GM21528 (cell line): ENCODE data around the gene VPS18.

ENCODE experiments used
- ATAC-seq: cut with Tn5 transposase; IDR thresholded peaks from one replicate; pipeline ENCODE4 v1.9.1; 2021; ENCODE audit warnings: mild to moderate bottlenecking, moderate library complexity; ENCODE audit not compliant: unreplicated experiment, low FRiP score

Gene VPS18

GRCh38 chr15:40863660-40864270 is 30.5 kb upstream of the VPS18 start:
- ATAC-seq: no peak

GRCh38 chr15:40867199-40867598 is 27.1 kb upstream of the VPS18 start:
- ATAC-seq: no peak

- ATAC-seq: no peak
Measured at GRCh38 chr15:40869686-40870085, 24.6 kb upstream of the VPS18 start.

GRCh38 chr15:40870716-40871115 is 23.5 kb upstream of the VPS18 start:
- ATAC-seq: no peak

- ATAC-seq: no peak
Measured at GRCh38 chr15:40871749-40872617, 22.3 kb upstream of the VPS18 start.

GRCh38 chr15:40872791-40873693 is 21.2 kb upstream of the VPS18 start:
- no peak for ATAC-seq

- ATAC-seq: no peak
Measured at GRCh38 chr15:40873694-40874561, 20.3 kb upstream of the VPS18 start, which contains the start of gene RHOV. RHOV (minus strand) TSS chr15:40874234; CDS start chr15:40874139, 95 bp downstream.

- no peak for ATAC-seq
Measured at GRCh38 chr15:40875991-40876730, 18.1 kb upstream of the VPS18 start.

GRCh38 chr15:40877694-40878093 is 16.6 kb upstream of the VPS18 start:
- ATAC-seq: no peak

- ATAC-seq: no peak
Measured at GRCh38 chr15:40878785-40879184, 15.5 kb upstream of the VPS18 start.

- no peak for ATAC-seq
Measured at GRCh38 chr15:40879609-40880008, 14.6 kb upstream of the VPS18 start.

GRCh38 chr15:40881351-40881750 is 12.9 kb upstream of the VPS18 start:
- ATAC-seq: no peak

GRCh38 chr15:40886586-40886985 is 7.7 kb upstream of the VPS18 start:
- no peak for ATAC-seq

GRCh38 chr15:40889112-40889511 is 5.1 kb upstream of the VPS18 start:
- no peak for ATAC-seq

- no peak for ATAC-seq
Measured at GRCh38 chr15:40891138-40891537, 3.1 kb upstream of the VPS18 start.

- no peak for ATAC-seq
Measured at GRCh38 chr15:40891810-40892446, 2.3 kb upstream of the VPS18 start.

- no peak for ATAC-seq
Measured at GRCh38 chr15:40892447-40893012, 1.7 kb upstream of the VPS18 start.

- no peak for ATAC-seq
Measured at GRCh38 chr15:40893019-40893670, 1.1 kb upstream of the VPS18 start.
